ENCODE results near the gene CADPS2.

DNA sequence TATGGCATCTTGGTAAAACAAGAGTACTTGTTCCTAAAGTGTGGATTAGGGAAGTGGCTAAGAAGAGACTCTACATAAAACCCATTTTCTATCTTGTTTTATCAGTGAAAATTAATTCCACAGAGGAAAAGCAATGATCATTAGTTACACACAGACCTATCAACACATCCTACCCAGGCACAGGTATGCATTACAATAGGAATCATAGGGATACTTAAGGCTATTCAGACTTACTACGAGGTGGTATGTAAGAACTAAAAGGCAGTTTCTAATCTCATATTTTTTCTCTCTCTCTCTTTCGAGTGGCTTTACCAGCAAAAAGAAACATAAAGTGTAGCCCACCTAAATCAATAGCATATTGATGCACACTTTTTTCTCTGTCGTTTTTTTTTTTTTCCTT is 415.4 kb downstream of the CADPS2 start:
- TF ChIP-seq EZH2 (IDR thresholded peaks at IDR 0.05; ENCODE audit: borderline replicate concordance, low read depth, low read length, severe bottlenecking): no peak
- no peak for TF ChIP-seq POLR2AphosphoS5 (IDR thresholded peaks at IDR 0.05; ENCODE audit: insufficient read depth, low read depth, low read length)
- TF ChIP-seq POLR2A (IDR thresholded peaks at IDR 0.05; ENCODE audit: low read depth, low read length): no peak
- TF ChIP-seq, protein P1, sequence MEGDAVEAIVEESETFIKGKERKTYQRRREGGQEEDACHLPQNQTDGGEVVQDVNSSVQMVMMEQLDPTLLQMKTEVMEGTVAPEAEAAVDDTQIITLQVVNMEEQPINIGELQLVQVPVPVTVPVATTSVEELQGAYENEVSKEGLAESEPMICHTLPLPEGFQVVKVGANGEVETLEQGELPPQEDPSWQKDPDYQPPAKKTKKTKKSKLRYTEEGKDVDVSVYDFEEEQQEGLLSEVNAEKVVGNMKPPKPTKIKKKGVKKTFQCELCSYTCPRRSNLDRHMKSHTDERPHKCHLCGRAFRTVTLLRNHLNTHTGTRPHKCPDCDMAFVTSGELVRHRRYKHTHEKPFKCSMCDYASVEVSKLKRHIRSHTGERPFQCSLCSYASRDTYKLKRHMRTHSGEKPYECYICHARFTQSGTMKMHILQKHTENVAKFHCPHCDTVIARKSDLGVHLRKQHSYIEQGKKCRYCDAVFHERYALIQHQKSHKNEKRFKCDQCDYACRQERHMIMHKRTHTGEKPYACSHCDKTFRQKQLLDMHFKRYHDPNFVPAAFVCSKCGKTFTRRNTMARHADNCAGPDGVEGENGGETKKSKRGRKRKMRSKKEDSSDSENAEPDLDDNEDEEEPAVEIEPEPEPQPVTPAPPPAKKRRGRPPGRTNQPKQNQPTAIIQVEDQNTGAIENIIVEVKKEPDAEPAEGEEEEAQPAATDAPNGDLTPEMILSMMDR (IDR thresholded peaks at IDR 0.05; ENCODE audit: extremely low read depth in 1 of 2, insufficient read depth in 1 of 2, low read depth in 1 of 2, low read length in 2 of 2): no peak
- TF ChIP-seq FOS (IDR thresholded peaks at IDR 0.05; ENCODE audit: borderline replicate concordance, insufficient read depth, low read length): no peak
- TF ChIP-seq JUN (IDR thresholded peaks at IDR 0.05; ENCODE audit: borderline replicate concordance, insufficient read depth, insufficient read length, low read depth): no peak
- TF ChIP-seq MYC (IDR thresholded peaks at IDR 0.05; ENCODE audit: low read depth, low read length): no peak
